HG03066 (cell line): ENCODE measurements around the gene FAM3B.
A peak's percentile ranks its signal among the peaks of the same experiment; 100 is the strongest.

Experiments
- ATAC-seq: cut with Tn5 transposase; IDR thresholded peaks from one replicate; pipeline ENCODE4 v1.9.1; 2021; ENCODE audit warnings: low read depth; ENCODE audit not compliant: unreplicated experiment

Gene FAM3B

DNA sequence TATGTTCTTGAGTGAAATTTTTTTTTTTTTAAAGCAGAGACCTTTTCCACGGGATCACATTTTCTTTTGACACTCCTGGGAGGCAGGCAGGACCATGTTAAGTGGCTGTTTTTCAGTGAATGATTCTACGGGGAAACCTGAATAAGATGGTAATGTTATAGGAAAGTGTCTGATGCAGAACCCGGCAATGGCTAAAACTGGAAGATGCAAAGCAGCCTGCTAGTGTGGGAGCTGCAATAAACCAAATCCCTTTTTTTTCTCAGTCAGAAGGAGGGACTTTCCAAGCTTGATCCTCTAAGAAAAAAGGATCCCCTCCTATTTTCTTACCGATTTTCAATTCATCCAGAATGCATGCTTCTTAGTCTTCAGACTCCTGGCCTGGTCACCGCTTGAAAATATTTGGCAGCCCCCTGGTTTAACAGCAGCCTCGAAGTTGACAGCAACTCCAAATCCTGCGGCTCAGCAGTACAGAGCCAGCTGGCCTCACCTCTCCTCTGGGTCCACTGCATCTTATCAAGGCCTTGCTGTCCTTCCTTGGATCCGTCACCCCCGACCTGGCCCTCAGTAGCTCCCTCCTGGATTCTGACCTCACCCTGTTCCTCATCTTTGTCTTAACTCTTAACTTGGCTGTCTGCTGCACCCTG is 50.8 kb downstream of the FAM3B start:
- peak; percentile 5 for ATAC-seq

DNA sequence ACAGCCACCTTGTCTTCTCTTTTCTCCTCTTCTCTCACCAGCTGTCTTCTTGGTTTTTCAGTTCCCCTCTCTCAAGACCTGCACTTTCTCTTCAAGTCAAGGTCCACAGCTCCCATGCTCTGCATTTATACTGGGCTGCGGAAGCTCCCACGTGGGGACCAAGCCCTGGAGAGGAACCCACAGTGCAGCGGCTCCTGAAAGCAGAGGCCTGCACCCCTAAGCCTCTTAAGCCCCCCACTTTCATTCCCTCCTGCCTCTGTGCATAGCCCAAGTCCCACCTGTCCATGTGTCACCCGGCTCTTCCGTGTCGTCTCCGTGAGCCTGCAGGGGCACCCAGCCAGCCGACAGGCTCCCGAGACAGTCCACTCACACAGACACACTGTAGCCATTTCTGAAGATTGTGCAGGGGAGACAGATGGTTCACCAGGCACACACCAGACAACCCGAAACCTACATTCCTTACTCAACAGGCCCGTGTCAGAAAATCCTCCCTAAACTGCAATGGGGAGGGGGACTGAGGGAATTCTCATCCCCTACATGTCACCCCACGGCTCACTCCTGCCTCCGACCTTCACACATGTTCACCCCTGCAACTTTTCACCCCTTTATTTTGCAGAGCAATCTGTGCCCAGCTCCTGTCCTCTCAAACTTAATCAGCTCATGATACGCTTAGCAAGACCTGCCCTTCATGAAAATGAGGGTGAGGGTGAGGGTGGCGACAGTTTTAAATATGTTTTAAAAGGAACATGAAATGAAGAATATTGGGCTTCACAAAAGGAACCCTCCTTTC is 51.5 kb downstream of the FAM3B start:
- peak; percentile 65 for ATAC-seq

DNA sequence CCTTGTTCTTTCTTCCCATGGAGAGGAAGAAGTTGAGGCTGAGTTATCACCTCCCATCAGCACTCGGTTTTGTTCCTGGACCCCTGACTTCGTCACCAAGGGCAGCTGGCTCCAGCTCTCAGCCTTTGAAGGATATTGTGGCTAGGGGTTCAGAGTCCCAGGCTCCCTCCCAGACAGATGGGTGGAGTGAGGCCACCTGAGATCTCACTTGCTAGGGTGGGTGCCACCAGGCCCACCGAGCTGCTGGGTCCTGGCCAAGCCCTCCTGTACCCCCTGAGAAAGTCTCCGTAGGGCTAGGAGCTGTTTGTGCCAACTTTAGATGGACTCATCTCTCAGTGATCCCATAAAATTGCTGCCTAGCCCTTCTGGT is 52.1 kb downstream of the FAM3B start:
- ATAC-seq: no peak

DNA sequence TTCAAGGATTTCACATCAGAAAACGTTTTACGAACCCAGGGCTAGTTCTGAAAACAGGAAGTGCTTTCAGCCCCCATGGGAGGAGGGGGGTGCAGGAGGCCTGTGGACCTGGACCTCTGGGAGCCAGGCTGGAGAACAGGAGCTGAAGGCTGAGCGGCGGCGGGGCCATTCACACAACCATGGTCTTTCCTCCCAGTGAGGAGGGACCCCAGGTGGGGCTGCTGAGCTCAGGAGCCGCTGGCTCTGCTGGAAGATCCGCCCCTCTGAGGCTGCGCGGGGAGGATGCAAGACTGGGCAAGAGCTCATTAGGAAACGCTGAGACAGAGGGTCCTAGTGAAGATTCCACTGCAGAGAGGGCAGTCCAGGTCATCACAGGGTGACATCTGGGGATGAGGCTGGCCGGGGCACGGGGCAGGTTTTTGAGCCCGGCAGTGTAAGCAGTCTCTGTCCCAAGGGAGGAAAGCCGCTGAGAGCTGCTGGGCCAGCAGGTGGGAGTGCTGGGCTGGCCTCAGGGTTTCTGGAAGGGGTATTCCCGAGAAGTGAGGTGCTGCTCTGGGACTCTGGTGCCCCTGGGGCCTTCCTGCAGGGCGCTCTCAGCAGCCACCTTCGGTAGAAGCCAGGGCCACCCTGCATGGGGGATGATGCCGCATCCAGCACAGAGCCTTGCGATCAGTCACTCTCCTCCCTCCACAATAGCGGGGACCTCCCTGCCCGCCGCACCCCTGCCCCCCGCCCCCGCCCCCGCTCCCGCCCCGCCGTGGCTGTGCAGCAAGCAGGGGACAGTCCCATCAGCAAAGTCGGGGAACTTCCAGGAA is 52.7 kb downstream of the FAM3B start:
- ATAC-seq: no peak

DNA sequence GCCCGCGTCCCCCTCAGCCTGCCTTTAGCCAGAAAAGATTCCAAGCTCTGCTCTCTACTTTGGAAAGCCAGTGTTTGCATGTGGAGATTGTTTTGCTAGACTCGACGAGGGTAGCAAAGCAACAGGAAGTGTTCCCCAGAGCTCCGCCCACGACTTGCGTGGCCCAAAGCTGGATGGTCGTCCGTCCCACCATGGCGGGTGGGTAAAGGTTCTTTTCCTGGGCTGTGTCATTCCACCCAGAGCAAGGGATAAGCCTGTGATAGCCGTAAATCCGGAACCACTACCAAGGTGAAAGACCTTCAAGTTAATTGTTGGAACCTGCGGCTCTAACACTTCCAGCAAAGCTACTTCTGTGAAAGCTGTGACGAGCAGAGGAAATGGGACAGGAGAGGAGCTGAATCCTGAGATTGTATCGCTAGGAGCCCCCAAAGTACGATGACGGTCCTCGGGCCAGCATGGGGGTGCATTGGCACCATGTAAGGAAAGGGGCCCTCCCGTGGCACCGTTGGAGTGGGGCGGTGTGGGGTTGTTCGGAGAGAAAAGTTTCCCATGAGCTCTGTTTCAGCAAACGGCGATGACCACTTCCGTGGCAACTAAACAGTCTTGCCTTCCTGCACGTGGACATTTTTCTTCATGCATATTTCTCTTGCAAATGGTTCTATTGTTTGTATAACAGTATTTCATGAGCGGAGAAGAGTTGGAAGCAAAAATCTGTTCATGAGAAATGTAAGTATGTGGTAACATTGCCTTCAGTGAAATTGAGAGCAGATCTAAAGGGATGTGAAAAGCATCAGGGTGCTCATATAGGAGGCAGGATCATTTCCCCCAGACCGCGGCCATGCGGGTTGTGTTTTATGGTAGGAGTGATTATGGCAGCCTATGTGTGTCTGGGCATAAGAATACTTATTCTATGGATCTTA is 53.6 kb downstream of the FAM3B start:
- no peak for ATAC-seq

DNA sequence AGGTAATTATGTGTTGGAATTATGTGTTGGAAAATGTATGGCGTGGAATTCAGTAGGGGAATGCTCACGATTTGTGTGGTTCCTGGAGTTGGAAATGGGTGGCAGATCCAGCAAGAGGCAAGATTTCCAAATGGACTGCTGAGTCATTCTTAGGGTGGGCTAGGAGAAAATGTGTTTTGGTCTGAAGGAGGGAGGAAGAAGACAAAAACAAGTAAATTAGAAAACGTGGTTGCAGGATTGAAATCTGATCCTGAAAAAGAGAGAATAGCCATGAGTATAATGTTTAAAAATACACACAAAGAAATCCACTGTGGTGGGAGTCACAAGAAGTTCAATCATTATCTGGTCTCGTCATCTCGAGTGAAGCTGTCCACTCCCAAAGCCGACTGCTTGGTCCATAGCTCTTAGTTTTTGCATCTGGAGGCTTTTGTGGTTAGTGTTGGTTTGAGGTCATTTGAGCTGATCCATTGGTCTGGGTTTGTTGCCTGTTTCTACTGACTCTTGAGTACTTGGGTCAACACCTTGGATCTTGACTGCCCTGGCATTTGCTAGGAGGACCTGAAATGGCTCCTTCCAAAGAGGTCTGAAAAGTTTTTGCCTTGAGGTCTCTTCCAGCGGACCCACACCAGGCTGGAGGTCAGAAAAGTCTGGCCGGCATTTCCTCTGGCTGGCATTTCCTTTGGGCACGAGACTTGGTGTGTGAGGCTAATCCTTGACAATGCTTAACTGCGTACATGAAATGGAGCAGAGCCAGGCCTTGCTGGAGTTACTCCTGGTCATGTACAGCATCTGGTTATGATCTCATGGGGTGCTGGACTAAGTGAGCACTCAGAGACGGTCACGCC is 54.5 kb downstream of the FAM3B start:
- no peak for ATAC-seq

DNA sequence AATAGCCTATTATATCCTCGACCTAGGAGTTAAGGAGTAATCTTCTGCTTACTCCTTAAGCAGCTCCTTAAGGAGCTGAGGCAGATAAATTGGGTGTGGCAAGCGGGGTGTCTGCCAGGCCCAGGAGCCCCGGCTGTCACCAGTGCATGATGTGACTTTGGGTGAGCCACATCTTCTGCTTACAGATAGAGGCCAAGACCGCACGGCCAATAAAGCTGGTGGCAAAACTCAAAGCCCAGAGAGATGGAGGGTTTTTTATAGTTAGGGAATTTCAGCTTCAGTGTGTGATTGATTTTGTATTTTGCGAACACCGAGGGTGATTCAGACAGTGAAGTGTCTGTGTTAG is 55.1 kb downstream of the FAM3B start:
- ATAC-seq: no peak

DNA sequence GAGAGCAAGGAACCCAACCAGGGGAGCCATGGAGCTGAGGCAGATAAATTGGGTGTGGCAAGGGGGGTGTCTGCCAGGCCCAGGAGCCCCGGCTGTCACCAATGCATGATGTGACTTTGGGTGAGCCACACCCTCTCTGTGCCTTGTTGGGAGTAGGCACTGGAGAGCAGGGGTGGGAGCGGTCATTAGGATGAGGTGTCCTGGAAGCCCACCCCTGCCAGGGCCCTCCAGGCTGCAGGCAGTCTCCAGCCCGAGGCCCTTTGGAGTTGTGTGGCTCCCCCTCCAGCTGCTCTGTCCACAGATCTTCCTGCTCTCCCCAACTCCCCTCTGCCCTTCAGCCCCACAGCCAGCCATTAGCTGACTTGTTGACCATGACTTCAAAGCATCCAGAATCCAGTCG is 56.7 kb downstream of the FAM3B start:
- ATAC-seq: no peak

DNA sequence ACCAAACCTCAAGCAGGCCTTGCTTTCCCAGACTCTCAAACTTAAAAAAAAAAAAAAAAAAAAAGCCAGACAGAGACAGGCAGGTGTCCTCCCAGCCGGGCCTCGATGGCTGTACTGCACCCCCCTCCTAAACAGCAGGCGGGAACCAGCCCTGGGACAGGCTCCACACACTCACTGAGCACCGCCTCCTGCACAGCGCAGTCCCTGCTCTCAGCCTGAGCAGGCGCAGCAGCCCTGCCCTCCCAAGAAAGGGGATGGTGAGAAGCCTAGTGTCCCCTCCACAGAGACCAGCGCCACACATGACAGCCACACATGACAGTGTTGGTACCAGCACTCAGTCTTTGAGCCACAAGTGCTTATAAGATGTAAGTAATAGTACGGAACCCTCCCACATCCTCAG is 57.2 kb downstream of the FAM3B start:
- no peak for ATAC-seq

DNA sequence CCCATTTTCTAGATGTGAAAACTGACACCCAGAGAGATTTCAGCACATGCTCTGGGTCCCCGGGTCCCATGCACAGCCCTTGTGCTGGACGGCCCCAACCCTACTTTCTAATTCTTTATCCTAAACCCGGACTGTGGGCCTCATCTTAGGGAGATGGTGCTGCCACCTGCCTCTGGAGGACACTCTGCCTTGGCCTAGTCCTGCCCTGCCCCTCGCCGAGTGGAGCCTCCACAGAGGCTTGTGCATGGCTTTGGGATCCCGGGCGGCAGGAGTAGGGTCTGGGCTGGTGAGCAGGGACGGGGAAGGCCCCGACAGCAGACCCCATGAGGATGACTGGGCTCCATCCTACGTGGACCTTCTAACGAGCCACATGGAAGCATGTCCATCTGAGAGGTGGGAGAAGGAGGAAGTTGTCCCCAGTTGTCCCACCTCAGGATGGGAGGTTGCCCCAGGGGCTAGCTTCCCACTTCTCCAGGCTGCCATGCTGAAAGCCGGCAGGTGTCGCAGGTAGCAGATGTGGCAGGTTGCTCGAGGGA is 57.6 kb downstream of the FAM3B start:
- no peak for ATAC-seq

DNA sequence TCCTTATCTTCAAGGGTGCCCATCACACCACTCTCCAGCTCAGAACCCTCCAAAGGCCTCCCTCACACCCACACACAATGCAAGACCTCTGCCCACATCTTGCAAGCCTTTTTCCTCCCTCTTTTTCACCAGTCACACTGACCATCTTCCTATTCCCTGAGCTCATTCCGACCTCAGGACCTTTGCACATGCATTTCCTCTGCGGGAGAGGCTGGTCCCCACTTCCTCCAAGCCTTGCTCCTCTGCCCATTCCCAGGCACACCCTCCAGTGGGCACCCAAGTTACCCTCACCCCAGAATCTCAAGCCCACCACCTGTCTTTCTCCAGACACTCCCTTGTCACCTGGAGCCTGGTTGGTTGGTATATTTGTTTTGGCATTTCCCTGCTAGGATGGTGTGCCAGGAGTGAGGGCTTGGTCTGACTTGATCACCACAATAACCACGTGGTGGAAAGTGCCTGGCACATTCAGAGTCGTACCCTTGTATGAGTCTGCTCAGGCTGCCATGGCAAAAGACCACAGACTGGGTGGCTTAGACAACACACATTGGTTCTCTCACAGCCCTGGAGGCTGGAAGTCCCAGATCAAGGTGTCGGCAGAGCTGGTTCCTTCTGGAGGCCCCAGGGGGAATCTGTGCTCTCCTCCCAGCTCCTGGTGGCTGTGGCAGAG is 58.4 kb downstream of the FAM3B start:
- no peak for ATAC-seq

DNA sequence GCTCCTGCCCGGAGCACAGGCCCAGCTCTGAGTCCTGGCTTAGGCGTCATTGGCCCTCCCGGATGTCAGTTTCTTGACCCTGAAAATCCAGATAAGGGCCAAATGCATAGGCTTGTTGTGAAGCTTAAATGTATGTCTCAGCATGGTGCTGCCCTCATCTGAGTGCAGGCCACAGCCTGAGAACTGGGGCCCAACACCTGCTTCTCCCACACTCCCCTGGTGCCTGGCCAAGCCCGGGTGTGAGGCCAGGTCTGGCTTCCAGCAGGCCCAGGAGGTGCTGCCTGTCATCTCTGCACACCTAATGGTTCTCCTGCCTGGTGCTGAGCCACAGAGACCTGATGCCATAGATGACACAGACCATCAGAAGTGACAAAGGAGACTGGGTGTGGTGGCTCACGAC is 59.3 kb downstream of the FAM3B start:
- no peak for ATAC-seq

DNA sequence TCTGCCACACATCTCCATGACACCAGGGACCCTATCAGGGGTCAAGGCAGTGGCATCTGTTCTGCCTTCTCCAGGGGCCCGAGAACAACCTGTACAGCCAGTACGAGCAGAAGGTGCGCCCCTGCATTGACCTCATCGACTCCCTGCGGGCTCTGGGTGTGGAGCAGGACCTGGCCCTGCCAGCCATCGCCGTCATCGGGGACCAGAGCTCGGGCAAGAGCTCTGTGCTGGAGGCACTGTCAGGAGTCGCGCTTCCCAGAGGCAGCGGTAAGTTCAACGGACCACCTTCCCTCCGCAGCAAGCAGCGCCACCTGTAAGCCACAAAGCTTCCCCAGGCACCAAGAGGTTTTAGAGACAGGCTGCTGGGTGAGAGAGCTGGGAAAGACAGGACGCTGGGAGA is 61.1 kb downstream of the FAM3B start:
- ATAC-seq: no peak

DNA sequence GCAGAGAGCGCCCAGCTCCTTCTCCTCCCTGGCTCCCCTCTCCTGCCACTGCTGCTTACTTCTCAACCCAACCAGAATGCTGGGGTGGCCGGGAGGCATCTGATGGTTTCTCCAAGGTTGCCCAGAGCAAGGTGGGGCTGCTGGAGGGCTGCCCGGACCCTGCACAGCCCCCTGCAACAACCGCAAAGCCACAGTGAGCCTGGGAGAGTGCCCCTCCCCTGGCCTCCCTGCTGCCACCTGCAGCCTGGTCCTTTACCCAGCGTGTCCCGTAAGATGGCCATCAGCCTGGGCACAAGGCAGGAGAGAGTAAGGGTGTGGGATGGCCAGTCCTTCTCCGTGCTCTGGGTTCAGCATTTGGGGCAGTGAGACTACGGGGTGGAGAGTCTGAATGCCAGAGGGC is 62.2 kb downstream of the FAM3B start:
- ATAC-seq: no peak

DNA sequence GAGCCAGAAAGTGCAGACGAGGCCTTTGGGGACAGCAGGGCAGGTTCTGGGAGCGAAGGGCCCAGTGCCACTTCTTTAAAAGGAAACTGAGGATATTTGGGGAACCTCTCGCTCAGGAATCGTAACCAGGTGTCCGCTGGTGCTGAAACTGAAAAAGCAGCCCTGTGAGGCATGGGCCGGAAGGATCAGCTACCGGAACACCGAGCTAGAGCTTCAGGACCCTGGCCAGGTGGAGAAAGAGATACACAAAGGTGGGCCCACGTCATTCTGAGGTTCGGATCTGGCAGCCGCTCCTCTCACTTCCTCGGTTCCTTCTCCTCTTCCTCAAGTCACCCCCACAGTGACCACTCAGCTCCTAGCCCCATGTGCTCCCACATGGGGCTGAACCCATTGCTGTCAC is 63.3 kb downstream of the FAM3B start:
- no peak for ATAC-seq

DNA sequence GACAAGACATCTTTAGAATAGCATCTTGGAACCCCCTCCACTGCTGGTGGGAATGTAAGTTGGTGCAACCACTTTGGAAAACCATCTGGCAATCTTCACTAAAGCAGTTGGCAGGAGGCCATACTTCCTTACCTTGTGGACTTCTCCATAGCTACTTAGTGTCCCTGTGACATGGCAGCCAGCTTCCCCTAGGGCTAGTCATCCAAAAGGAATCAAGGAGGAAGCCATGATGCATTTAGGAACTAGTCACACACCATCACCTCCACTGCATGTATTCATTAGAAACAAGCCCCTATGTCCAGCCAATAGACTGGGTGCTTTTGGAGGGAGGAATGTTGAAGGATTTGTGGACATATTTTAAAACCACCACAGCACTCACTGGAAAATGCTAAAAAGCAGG is 65.1 kb downstream of the FAM3B start:
- no peak for ATAC-seq

DNA sequence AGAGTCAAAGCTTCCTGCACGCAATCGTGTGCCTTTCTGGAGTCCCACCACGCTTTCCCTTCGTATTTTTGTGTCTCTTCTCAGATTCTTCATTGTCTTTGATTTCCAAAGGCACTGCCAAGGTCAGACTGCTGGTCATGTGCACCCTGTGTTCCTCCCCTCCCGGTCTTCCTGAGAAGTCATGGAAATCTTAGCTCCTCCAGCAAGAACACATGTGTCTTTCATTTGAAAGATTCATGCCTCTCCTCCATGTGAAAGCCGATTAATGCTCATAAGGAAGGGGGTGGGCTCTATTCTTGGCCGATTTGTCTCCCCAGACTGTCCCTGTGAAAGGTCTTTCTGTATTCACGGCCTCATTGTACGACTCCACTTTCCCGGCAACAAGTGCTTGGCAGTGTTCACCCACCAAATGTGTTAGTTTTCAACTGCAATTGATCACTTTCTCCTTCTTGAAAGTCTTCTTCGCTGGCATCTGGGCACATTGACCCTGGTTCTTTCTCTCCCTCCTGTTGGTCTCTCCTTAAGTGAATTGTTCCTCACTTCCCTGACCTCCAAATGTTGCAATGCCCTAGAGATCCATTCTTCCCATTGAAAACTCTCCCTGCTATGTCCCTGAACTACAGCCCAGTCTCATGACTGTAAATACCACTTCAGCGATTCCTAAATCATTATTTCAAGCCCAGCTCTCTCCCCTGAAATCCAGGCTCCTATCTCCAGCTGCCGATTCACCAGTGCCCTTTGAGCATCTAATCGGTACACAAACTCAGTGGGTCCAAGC is 70.6 kb downstream of the FAM3B start:
- ATAC-seq: no peak

DNA sequence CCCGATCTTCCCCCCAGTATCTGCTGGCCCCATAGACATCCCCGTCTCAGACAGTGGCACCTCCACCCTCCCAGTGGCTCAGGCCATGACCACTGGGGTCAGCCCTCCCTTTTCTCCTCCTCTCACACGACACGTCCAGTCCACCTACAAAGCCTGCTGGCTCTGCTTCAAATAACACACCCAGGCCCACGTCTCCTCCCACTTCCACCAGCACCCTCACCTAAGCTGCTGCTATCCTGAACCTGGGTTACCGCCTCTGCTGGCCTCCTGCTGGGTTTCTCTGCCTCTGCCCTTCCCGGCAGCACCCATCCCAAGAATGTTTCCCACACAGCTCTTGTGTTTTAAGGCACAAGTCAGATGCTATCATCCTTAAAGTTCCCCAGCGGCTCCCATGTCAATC is 71.2 kb downstream of the FAM3B start:
- no peak for ATAC-seq
